Endothelial cell of umbilical vein (primary cell): Measurements from ENCODE around the gene PNPLA7.

ENCODE experiments used
- JUN ChIP-seq: IDR thresholded peaks from 2 replicates; pipeline ENCODE4 v1.6.1; 2011; ENCODE audit warnings: borderline replicate concordance, low read depth; ENCODE audit not compliant: insufficient read length, insufficient read depth
- POLR2A ChIP-seq: IDR thresholded peaks from 2 replicates; pipeline ENCODE4 v1.6.1; 2012; ENCODE audit warnings: low read depth, mild to moderate bottlenecking, control low read depth, low read length
- POLR2AphosphoS5 ChIP-seq: IDR thresholded peaks from 2 replicates; pipeline ENCODE4 v1.6.1; 2012; ENCODE audit warnings: low read depth, mild to moderate bottlenecking, control low read depth, low read length, moderate library complexity; ENCODE audit not compliant: insufficient read depth
- TF ChIP-seq, protein P1 (sequence below), 2 donors: IDR thresholded peaks; 1 replicate in 1 of 2; 2 replicates in 1 of 2; pipeline ENCODE4 v1.5.1; 2011; ENCODE audit warnings: low read length in 2 of 2, mild to moderate bottlenecking in 2 of 2, moderate library complexity in 2 of 2, control low read depth in 1 of 2, inconsistent platforms in 1 of 2, low read depth in 1 of 2; ENCODE audit not compliant: insufficient read depth in 1 of 2; ENCODE audit errors: extremely low read depth in 1 of 2

DNA sequence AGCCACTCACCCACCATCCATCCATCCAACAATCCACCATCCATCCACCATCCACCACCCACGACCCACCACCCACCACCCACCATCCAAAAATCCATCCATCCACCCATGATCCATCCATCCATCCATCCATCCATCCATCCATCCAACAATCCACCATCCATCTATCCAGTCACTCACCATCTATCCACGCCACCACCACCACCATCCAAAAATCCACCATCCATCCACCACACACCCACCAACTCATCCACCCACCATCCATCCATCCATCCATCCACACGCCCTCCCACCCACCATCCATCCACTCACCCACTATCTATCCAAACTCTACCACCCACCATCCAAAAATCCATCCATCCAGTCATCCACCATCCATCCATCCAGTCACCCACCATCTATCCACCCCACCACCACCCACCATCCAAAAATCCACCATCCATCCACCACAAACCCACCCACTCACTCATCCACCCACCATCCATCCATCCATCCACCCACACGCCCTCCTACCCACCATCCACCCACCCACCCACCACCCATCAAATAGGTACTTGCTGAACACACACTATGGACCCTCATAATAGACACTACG lies 19.5 kb upstream of the PNPLA7 start:
- TF ChIP-seq POLR2AphosphoS5 (no peak), POLR2A (no peak), JUN (no peak)
- TF ChIP-seq, protein P1, sequence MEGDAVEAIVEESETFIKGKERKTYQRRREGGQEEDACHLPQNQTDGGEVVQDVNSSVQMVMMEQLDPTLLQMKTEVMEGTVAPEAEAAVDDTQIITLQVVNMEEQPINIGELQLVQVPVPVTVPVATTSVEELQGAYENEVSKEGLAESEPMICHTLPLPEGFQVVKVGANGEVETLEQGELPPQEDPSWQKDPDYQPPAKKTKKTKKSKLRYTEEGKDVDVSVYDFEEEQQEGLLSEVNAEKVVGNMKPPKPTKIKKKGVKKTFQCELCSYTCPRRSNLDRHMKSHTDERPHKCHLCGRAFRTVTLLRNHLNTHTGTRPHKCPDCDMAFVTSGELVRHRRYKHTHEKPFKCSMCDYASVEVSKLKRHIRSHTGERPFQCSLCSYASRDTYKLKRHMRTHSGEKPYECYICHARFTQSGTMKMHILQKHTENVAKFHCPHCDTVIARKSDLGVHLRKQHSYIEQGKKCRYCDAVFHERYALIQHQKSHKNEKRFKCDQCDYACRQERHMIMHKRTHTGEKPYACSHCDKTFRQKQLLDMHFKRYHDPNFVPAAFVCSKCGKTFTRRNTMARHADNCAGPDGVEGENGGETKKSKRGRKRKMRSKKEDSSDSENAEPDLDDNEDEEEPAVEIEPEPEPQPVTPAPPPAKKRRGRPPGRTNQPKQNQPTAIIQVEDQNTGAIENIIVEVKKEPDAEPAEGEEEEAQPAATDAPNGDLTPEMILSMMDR (IDR thresholded peaks at IDR 0.05; ENCODE audit: extremely low read depth in 1 of 2, insufficient read depth in 1 of 2, low read depth in 1 of 2, low read length in 2 of 2) = no peak
